ENCODE results near the gene NUDT1. TPM values are rescaled to one million over a fixed set of nuclear protein-coding genes. Genes with fewer than 3 reads are reported as not detected.

NUDT1 gene
- total RNA-seq, 3 donors from 2014 or later: 6.8 to 20.3 (median 12.4) TPM

DNA sequence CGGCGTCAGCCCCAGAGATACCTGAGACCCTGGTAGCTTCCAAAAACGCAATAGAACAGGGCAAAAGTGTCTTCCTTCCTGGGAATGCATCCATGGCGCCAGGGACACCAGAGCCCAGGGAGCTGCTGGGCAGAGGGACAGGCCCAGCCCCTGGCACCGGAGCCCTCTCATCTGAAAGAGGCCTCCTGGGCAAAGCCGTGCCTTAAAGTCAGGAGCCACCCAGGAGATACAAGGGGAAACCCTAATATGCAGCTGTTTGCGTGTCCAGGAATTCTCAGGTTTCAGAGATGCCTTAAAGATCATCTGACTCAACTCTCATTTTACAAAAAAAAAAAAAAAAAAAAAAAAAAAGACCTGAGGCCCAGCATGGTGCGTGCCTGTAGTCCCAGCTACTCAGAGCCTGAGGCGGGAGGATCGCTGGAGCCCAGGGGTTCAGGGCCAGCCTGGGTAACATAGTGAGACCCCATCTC is 28.0 kb downstream of the NUDT1 start:
- no peaks in the 10 kb centered on the region for H3K9me3 ChIP-seq
- no peak for DNase-seq
- ATAC-seq: no peak

DNA sequence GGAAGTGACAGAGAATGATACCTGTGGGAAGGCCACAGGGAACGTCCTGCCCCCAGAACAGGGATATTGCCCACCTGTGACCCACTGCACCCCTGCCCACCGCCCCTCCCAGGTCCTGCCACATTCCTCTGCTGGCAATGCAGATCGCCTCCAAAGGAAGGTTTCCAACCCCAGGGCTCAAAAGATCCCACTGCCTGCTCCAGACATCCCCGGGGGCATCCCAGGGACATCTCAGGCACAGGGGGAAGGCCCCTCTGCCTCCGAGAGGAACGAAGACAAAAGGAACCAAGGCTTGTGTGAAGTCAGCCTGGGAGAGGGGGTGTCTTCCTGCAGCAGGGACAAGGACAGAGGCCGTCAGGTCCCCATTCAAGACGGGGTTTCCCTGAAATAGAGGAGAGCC is 28.5 kb downstream of the NUDT1 start:
- H3K36me3 ChIP-seq (ENCODE audit: low read depth): no peaks in the 10 kb centered on the region
- intact Hi-C loops (cut with DNase I, micrococcal nuclease): no loop called here
- H3K4me3 ChIP-seq: no peak overlapping the region
- no peaks in the 10 kb centered on the region for H3K9me3 ChIP-seq
- TF ChIP-seq, protein P1, sequence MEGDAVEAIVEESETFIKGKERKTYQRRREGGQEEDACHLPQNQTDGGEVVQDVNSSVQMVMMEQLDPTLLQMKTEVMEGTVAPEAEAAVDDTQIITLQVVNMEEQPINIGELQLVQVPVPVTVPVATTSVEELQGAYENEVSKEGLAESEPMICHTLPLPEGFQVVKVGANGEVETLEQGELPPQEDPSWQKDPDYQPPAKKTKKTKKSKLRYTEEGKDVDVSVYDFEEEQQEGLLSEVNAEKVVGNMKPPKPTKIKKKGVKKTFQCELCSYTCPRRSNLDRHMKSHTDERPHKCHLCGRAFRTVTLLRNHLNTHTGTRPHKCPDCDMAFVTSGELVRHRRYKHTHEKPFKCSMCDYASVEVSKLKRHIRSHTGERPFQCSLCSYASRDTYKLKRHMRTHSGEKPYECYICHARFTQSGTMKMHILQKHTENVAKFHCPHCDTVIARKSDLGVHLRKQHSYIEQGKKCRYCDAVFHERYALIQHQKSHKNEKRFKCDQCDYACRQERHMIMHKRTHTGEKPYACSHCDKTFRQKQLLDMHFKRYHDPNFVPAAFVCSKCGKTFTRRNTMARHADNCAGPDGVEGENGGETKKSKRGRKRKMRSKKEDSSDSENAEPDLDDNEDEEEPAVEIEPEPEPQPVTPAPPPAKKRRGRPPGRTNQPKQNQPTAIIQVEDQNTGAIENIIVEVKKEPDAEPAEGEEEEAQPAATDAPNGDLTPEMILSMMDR (IDR thresholded peaks at IDR 0.05): no peak
- no peak for ATAC-seq
- H3K4me1 ChIP-seq (ENCODE audit: low read depth): no peaks in the 10 kb centered on the region
- no peak for DNase-seq

More for the DNA sequence above, 28.0 kb downstream of the NUDT1 start:
- no peak overlapping the region for H3K4me3 ChIP-seq
- TF ChIP-seq, protein P1 (IDR thresholded peaks at IDR 0.05): no peak
- H3K36me3 ChIP-seq (ENCODE audit: low read depth): no peaks in the 10 kb centered on the region
- no peaks in the 10 kb centered on the region for H3K4me1 ChIP-seq (ENCODE audit: low read depth)
- intact Hi-C loops (cut with DNase I, micrococcal nuclease): no loop called here

DNA sequence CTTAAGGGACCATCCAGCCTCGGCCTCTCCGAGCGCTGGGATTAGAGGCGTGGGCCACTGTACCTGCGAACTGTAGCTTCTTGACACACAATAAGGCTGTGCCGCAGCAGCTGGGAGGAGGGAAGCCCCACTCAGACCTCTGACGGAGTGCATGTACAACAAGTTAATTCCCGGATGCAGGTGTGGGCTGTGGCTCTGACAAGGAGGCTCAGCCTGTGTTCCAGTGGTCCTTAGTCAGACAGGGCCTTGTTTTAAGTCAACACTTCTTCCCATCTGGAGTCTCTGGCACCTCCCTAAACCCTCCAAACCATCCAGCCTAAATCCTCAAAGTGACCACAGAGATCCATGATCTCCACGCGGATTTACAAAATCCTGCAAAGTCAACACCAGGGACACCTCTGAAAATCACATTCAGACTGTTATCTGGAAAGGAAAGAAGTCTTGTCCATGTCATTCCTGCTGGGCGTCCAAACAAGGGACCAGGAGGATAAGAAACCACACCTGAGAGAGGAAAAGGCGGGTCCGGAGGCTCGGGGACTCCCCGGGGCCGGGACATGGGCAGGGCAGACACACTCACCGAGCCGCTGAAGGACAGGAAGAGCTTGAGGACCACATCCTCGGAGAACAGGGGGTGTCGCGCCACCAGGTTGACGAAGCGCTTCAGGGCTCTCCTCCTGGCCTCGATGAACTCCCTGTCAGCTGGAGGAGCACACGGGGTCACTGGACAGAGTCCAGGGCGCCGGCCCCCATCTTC is 29.4 kb downstream of the NUDT1 start:
- intact Hi-C loops (cut with DNase I, micrococcal nuclease): no loop called here
- H3K4me1 ChIP-seq (ENCODE audit: low read depth): no peaks in the 10 kb centered on the region
- TF ChIP-seq, protein P1 (IDR thresholded peaks at IDR 0.05): no peak
- H3K36me3 ChIP-seq (ENCODE audit: low read depth): no peaks in the 10 kb centered on the region
- H3K9me3 ChIP-seq: no peaks in the 10 kb centered on the region
- DNase-seq (no peak), ATAC-seq (no peak)
- no peak overlapping the region for H3K4me3 ChIP-seq

DNA sequence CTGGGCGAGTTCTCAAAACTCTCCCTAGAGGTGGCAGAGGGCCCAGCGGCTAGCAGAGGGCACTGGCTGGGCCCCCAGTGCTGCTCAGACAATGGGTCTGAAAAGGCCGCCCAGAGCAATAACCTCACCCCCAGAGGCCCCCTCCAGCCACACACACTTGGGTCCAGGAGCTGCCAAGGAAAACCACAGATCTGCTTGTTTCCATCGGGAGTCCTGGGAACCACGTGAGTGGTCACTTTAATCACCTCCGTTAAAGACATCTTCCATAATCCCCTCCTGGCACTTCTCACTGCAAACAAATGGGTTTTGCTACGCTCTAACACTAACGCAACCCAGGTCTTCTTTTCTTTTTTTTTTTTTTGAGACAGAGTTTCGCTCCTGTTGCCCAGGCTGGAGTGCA is 30.0 kb downstream of the NUDT1 start:
- intact Hi-C loops (cut with DNase I, micrococcal nuclease): no loop called here
- H3K36me3 ChIP-seq (ENCODE audit: low read depth): no peaks in the 10 kb centered on the region

DNA sequence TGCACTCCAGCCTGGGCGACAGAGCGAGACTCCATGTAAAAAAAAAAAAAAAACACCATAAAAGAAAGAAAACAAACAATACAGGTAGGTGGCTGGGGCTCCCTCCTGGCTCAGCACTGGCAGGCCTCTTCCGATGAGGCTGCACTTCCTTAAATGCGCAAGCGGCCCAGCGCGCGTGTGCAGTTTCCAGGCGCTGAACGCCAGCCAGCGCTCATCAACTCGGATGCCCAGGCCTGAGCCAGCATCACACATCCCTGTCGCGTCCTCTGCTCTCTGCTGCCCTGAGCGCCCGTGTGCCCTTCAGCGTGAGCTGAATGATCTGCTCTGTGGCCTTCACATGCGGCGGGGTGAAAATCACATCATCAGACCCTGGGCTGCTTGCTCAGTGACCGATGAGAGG is 31.8 kb downstream of the NUDT1 start:
- intact Hi-C loops (cut with DNase I, micrococcal nuclease): no loop called here
- no peaks in the 10 kb centered on the region for H3K9me3 ChIP-seq
- H3K36me3 ChIP-seq (ENCODE audit: low read depth): no peaks in the 10 kb centered on the region
- DNase-seq (no peak), ATAC-seq (no peak)
- no peaks in the 10 kb centered on the region for H3K4me1 ChIP-seq (ENCODE audit: low read depth)
- no peak overlapping the region for H3K4me3 ChIP-seq
- TF ChIP-seq, protein P1 (IDR thresholded peaks at IDR 0.05): no peak

More for the DNA sequence above, 30.0 kb downstream of the NUDT1 start:
- TF ChIP-seq, protein P1 (IDR thresholded peaks at IDR 0.05): no peak
- Histone ChIP-seq H3K4me1 (ENCODE audit: low read depth) (no peaks in the 10 kb centered on the region), H3K9me3 (no peaks in the 10 kb centered on the region), H3K4me3 (no peak overlapping the region)
- ATAC-seq: no peak
- DNase-seq: no peak
